ENCODE measurements around the gene STAU1. TPM values are rescaled to one million over a fixed set of nuclear protein-coding genes. Genes with fewer than 3 reads are reported as not detected.

Gene STAU1
- total and polyA plus RNA-seq, 2 donors (not counting 1 experiment from before 2014, with no cell fraction given), result 48.1 to 79.8 TPM

- no peak for TF ChIP-seq EZH2 (IDR thresholded peaks at IDR 0.05; ENCODE audit: low read length, missing control alignments)
- no peak for TF ChIP-seq CTCF (conservative IDR thresholded peaks at IDR 0.05 in 1 of 2, IDR thresholded peaks at IDR 0.05 in 1 of 2; ENCODE audit: low read depth in 1 of 2, low read length in 2 of 2)
- H3K9me3 ChIP-seq (ENCODE audit: control insufficient read depth, insufficient read depth, low read depth, low read length), result no peaks in the 10 kb centered on the region
- peak in 1 of 2 donors; percentile 21 for DNase-seq (ENCODE audit: low read depth in 2 of 2)
These were observed 22.1 kb upstream of the STAU1 start for GRCh38 chr20:49210101-49210756.

GRCh38 chr20:49207076-49207475 is 18.9 kb upstream of the STAU1 start:
- Histone ChIP-seq H3K4me1 (ENCODE audit: control insufficient read depth, extremely low read depth, insufficient read depth, low read length) (no peaks in the 10 kb centered on the region), H3K9ac (ENCODE audit: insufficient read depth, low read length) (no peak overlapping the region), H3K9me3 (ENCODE audit: control insufficient read depth, insufficient read depth, low read depth, low read length) (no peaks in the 10 kb centered on the region), H2AFZ (ENCODE audit: low read length) (no peak overlapping the region), H3K4me2 (ENCODE audit: extremely low read depth, insufficient read depth, low read length) (no peak overlapping the region), H3K27ac (ENCODE audit: insufficient read depth, low read length) (no peak overlapping the region), H3K27me3 (ENCODE audit: control insufficient read depth, insufficient read depth, low read length) (no peaks in the 10 kb centered on the region), H3K79me2 (ENCODE audit: control insufficient read depth, insufficient read depth, low read length) (no peaks in the 10 kb centered on the region), H3K36me3 (ENCODE audit: control insufficient read depth, insufficient read depth, low read length) (no peaks in the 10 kb centered on the region), H4K20me1 (ENCODE audit: control insufficient read depth, extremely low read depth, insufficient read depth, low read length) (no peaks in the 10 kb centered on the region), H3K4me3 (replicated peaks in 1 of 4; ENCODE audit: control extremely low read depth in 1 of 4, insufficient read depth in 1 of 4, low read depth in 3 of 4, low read length in 4 of 4) (no peak overlapping the region)
- DNase-seq (ENCODE audit: low read depth in 2 of 2), result no peak
- TF ChIP-seq CTCF (conservative IDR thresholded peaks at IDR 0.05 in 1 of 2, IDR thresholded peaks at IDR 0.05 in 1 of 2; ENCODE audit: low read depth in 1 of 2, low read length in 2 of 2) (no peak), EZH2 (IDR thresholded peaks at IDR 0.05; ENCODE audit: low read length, missing control alignments) (no peak)

More at GRCh38 chr20:49210101-49210756, 22.1 kb upstream of the STAU1 start:
- H3K4me2 ChIP-seq (ENCODE audit: extremely low read depth, insufficient read depth, low read length), result no peak overlapping the region
- no peaks in the 10 kb centered on the region for H4K20me1 ChIP-seq (ENCODE audit: control insufficient read depth, extremely low read depth, insufficient read depth, low read length)
- no peak overlapping the region for H3K27ac ChIP-seq (ENCODE audit: insufficient read depth, low read length)
- H3K36me3 ChIP-seq (ENCODE audit: control insufficient read depth, insufficient read depth, low read length), result no peaks in the 10 kb centered on the region
- no peak overlapping the region for H3K4me3 ChIP-seq (replicated peaks in 1 of 4; ENCODE audit: control extremely low read depth in 1 of 4, insufficient read depth in 1 of 4, low read depth in 3 of 4, low read length in 4 of 4)
- H3K9ac ChIP-seq (ENCODE audit: insufficient read depth, low read length), result no peak overlapping the region
- no peaks in the 10 kb centered on the region for H3K4me1 ChIP-seq (ENCODE audit: control insufficient read depth, extremely low read depth, insufficient read depth, low read length)
- H3K79me2 ChIP-seq (ENCODE audit: control insufficient read depth, insufficient read depth, low read length), result no peaks in the 10 kb centered on the region
- H3K27me3 ChIP-seq (ENCODE audit: control insufficient read depth, insufficient read depth, low read length), result no peaks in the 10 kb centered on the region
- H2AFZ ChIP-seq (ENCODE audit: low read length), result no peak overlapping the region

GRCh38 chr20:49203746-49204145 is 15.6 kb upstream of the STAU1 start:
- Histone ChIP-seq H3K9ac (ENCODE audit: insufficient read depth, low read length) (no peak overlapping the region), H3K9me3 (ENCODE audit: control insufficient read depth, insufficient read depth, low read depth, low read length) (no peaks in the 10 kb centered on the region), H3K4me2 (ENCODE audit: extremely low read depth, insufficient read depth, low read length) (no peak overlapping the region), H3K4me3 (replicated peaks in 1 of 4; ENCODE audit: control extremely low read depth in 1 of 4, insufficient read depth in 1 of 4, low read depth in 3 of 4, low read length in 4 of 4) (no peak overlapping the region), H2AFZ (ENCODE audit: low read length) (no peak overlapping the region), H4K20me1 (ENCODE audit: control insufficient read depth, extremely low read depth, insufficient read depth, low read length) (no peaks in the 10 kb centered on the region), H3K79me2 (ENCODE audit: control insufficient read depth, insufficient read depth, low read length) (no peaks in the 10 kb centered on the region), H3K27me3 (ENCODE audit: control insufficient read depth, insufficient read depth, low read length) (no peaks in the 10 kb centered on the region), H3K36me3 (ENCODE audit: control insufficient read depth, insufficient read depth, low read length) (no peaks in the 10 kb centered on the region), H3K27ac (ENCODE audit: insufficient read depth, low read length) (no peak overlapping the region), H3K4me1 (ENCODE audit: control insufficient read depth, extremely low read depth, insufficient read depth, low read length) (no peaks in the 10 kb centered on the region)
- no peak for DNase-seq (ENCODE audit: low read depth in 2 of 2)
- TF ChIP-seq CTCF (conservative IDR thresholded peaks at IDR 0.05 in 1 of 2, IDR thresholded peaks at IDR 0.05 in 1 of 2; ENCODE audit: low read depth in 1 of 2, low read length in 2 of 2) (no peak), EZH2 (IDR thresholded peaks at IDR 0.05; ENCODE audit: low read length, missing control alignments) (no peak)

Data from fibroblast of lung (primary cell).